GM12878 (cell line): ENCODE results near the gene KIF2A. TPM values are rescaled to one million over a fixed set of nuclear protein-coding genes. Genes with fewer than 3 reads are reported as not detected.
A peak's percentile ranks its signal among the peaks of the same experiment; 100 is the strongest.

Source experiments
- BCL3 ChIP-seq: IDR thresholded peaks from 2 replicates; pipeline ENCODE4 v1.6.1; 2011; ENCODE audit warnings: borderline replicate concordance, low read depth, mild to moderate bottlenecking, moderate library complexity, low read length; ENCODE audit not compliant: insufficient read depth, poor library complexity, severe bottlenecking
- BRCA1 ChIP-seq: IDR thresholded peaks from 2 replicates; pipeline ENCODE4 v1.6.1; 2011; ENCODE audit warnings: low read depth, low read length, improper control_type of control experiment
- CBFB ChIP-seq: IDR thresholded peaks from 2 replicates; pipeline ENCODE4 v1.6.1; 2016; ENCODE audit warnings: antibody characterized with exemption, low read depth
- CHD1 ChIP-seq: IDR thresholded peaks from 2 replicates; pipeline ENCODE4 v1.6.1; 2012; ENCODE audit warnings: low read depth, low read length, improper control_type of control experiment
- CHD2 ChIP-seq: IDR thresholded peaks from 2 replicates; pipeline ENCODE4 v1.6.1; 2011; ENCODE audit warnings: low read depth, low read length, improper control_type of control experiment, borderline replicate concordance
- E4F1 ChIP-seq: fragments of 450-650 bp; IDR thresholded peaks from 2 replicates; pipeline ENCODE4 v1.6.1; 2018; ENCODE audit warnings: borderline replicate concordance, mild to moderate bottlenecking; ENCODE audit not compliant: partially characterized antibody
- EGR1 ChIP-seq, 2 experiments: IDR thresholded peaks; 1 replicate in 1 of 2; 2 replicates in 1 of 2; pipeline ENCODE4 v1.6.1; 2011 to 2012; ENCODE audit warnings: low read depth in 2 of 2, low read length in 2 of 2, borderline replicate concordance in 1 of 2, mild to moderate bottlenecking in 1 of 2, moderate library complexity in 1 of 2
- ESRRA ChIP-seq: IDR thresholded peaks from 2 replicates; pipeline ENCODE4 v1.6.1; 2012; ENCODE audit warnings: mild to moderate bottlenecking, low read length, improper control_type of control experiment
- HDAC6 ChIP-seq: fragments of 200-600 bp; sonication (generic); IDR thresholded peaks from one replicate; pipeline ENCODE4 v1.8.0; 2017; ENCODE audit warnings: antibody characterized with exemption; ENCODE audit not compliant: unreplicated experiment
- IKZF1 ChIP-seq: fragments of 450-650 bp; conservative IDR thresholded peaks from 2 replicates; pipeline ENCODE4 v1.6.1; 2017; ENCODE audit warnings: antibody characterized with exemption, mild to moderate bottlenecking
- MEF2A ChIP-seq: IDR thresholded peaks from 2 replicates; pipeline ENCODE4 v1.6.1; 2011; ENCODE audit warnings: low read depth, mild to moderate bottlenecking, low read length, moderate library complexity; ENCODE audit not compliant: insufficient read depth
- NKRF ChIP-seq: fragments of 450-650 bp; conservative IDR thresholded peaks from 2 replicates; pipeline ENCODE4 v1.6.1; 2017; ENCODE audit warnings: mild to moderate bottlenecking, moderate library complexity
- NR2C2 ChIP-seq: IDR thresholded peaks from 2 replicates; pipeline ENCODE4 v1.6.1; 2011; ENCODE audit warnings: borderline replicate concordance, low read depth; ENCODE audit not compliant: control insufficient read depth, insufficient read length
- POU2F2 ChIP-seq: IDR thresholded peaks from 3 replicates; pipeline ENCODE4 v1.6.1; 2011; ENCODE audit warnings: low read depth, mild to moderate bottlenecking, low read length, borderline replicate concordance
- RCOR1 ChIP-seq: conservative IDR thresholded peaks from 2 replicates; pipeline ENCODE4 v1.6.1; 2012; ENCODE audit warnings: low read depth, low read length, improper control_type of control experiment
- SREBF2 ChIP-seq: IDR thresholded peaks from 2 replicates; pipeline ENCODE4 v1.6.1; 2012; ENCODE audit warnings: mild to moderate bottlenecking, low read length
- STAT3 ChIP-seq: IDR thresholded peaks from 2 replicates; pipeline ENCODE4 v1.6.1; 2011; ENCODE audit warnings: low read depth, low read length, improper control_type of control experiment
- TAF1 ChIP-seq: IDR thresholded peaks from 2 replicates; pipeline ENCODE4 v1.6.1; 2011; ENCODE audit warnings: mild to moderate bottlenecking, low read depth, low read length, borderline replicate concordance
- ZBED1 ChIP-seq: IDR thresholded peaks from 2 replicates; pipeline ENCODE4 v1.6.1; 2016; ENCODE audit warnings: borderline replicate concordance
- ZNF207 ChIP-seq: fragments of 450-650 bp; IDR thresholded peaks from 2 replicates; pipeline ENCODE4 v1.6.1; 2014; ENCODE audit warnings: antibody characterized with exemption, mild to moderate bottlenecking, borderline replicate concordance
- polyA plus RNA-seq, 11 experiments: library from polyadenylated mRNA; depleted of rRNA in 4 of 11; unstranded in 6 of 11; stranded (reverse) in 5 of 11; fragments of >200 nt; fragmentation: Nextera tagmentation in 4 of 11; fragmentation: Illumina TruSeq in 1 of 11; extraction: Ambion mirVana in 4 of 11; extraction: Trizol in 1 of 11; gene quantifications; 1 replicate in 1 of 11; 2 replicates in 10 of 11; pipeline versions ENCODE4 v1.2.1 to v1.2.3, GENCODE V29; 2011 to 2016; ENCODE audit warnings: inconsistent platforms in 2 of 11, missing spikeins in 2 of 11, low read depth in 1 of 11
- total RNA-seq, 4 experiments: library from RNA; depleted of rRNA in 3 of 4; stranded (reverse); fragments of >200 nt in 3 of 4; fragmentation: Illumina TruSeq in 1 of 4; extraction: Trizol in 1 of 4; gene quantifications; 2 replicates each; pipeline versions ENCODE4 v1.2.1 to v1.2.3, GENCODE V29; 2013 to 2021

Gene KIF2A
- total and polyA plus RNA-seq, 10 of the 15 experiments (the other 5 are each of a cell fraction or from before 2014, with no cell fraction given), result 35.9 to 124 (median 80.1) TPM

- TF ChIP-seq NKRF (peak; percentile 74; the same call in 1 of the 2 replicates), TAF1 (0 out of 2 replicates have a peak, but pooled peaks have one; percentile 62), CHD2 (peak; percentile 77), EGR1 (IDR thresholded peaks at IDR 0.05; ENCODE audit: borderline replicate concordance in 1 of 2, low read depth in 2 of 2, low read length in 2 of 2) (peak in 1 of 2 experiments; percentile 33; a peak in 1 of 3 replicates), IKZF1 (peak; percentile 72), BRCA1 (no peak), HDAC6 (no peak), BCL3 (no peak), MEF2A (0 out of 2 replicates have a peak, but pooled peaks have one; percentile 52), E4F1 (peak; percentile 80), POU2F2 (peak; percentile 47; the same call in 1 of the 3 replicates), CBFB (no peak), CHD1 (no peak), ESRRA (no peak), NR2C2 (no peak), STAT3 (no peak), ZBED1 (no peak), SREBF2 (no peak), RCOR1 (0 out of 2 replicates have a peak, but pooled peaks have one; percentile 43), ZNF207 (no peak; the same call in 1 of the 2 replicates)
These were observed at the start of gene KIF2A (continued) for GRCh38 chr5:62305715-62306322.
